HFF-Myc (cell line): ENCODE results near the gene NCBP2L.

Source experiments
- DNase-seq: peaks from one replicate; pipeline ENCODE4 v3.0.0-alpha.2; 2011; ENCODE audit warnings: low read depth; ENCODE audit errors: extremely low read depth
- H3K4me3 ChIP-seq: replicated peaks from 2 replicates; pipeline ENCODE4 v1.5.1; 2011; ENCODE audit warnings: low read depth, mild to moderate bottlenecking, control low read depth, low read length
- CTCF ChIP-seq: IDR thresholded peaks from 2 replicates; pipeline ENCODE4 v1.5.1; 2012; ENCODE audit warnings: mild to moderate bottlenecking, low read depth, low read length, control low read depth; ENCODE audit errors: missing control alignments

NCBP2L gene

GRCh38 chrX:107763647-107764046, 13.9 kb upstream of the NCBP2L start:
- DNase-seq, result no peak
- no peak overlapping the region for H3K4me3 ChIP-seq
- TF ChIP-seq CTCF, result no peak

- no peak for TF ChIP-seq CTCF
- H3K4me3 ChIP-seq, result no peak overlapping the region
- no peak for DNase-seq
Measured at GRCh38 chrX:107764845-107765608, 12.5 kb upstream of the NCBP2L start.

GRCh38 chrX:107766470-107767150, 10.9 kb upstream of the NCBP2L start:
- DNase-seq, result no peak
- no peak for TF ChIP-seq CTCF
- H3K4me3 ChIP-seq, result no peak overlapping the region

GRCh38 chrX:107768051-107768450, 9.5 kb upstream of the NCBP2L start:
- no peak for DNase-seq
- no peak overlapping the region for H3K4me3 ChIP-seq
- TF ChIP-seq CTCF, result no peak

GRCh38 chrX:107769581-107770317, 7.8 kb upstream of the NCBP2L start:
- DNase-seq, result no peak
- no peak for TF ChIP-seq CTCF
- H3K4me3 ChIP-seq, result no peak overlapping the region

GRCh38 chrX:107773206-107773605, 4.3 kb upstream of the NCBP2L start:
- no peak overlapping the region for H3K4me3 ChIP-seq
- DNase-seq, result no peak
- TF ChIP-seq CTCF, result no peak
